Erythroblast (primary cell): ENCODE measurements around the gene DNAJB4.

Experiments
- GATA1 ChIP-seq: IDR thresholded peaks from 2 replicates; pipeline ENCODE4 v1.6.1; 2011; ENCODE audit warnings: low read depth, mild to moderate bottlenecking, control low read depth, low read length, moderate library complexity
- POLR2A ChIP-seq: IDR thresholded peaks from 2 replicates; pipeline ENCODE4 v1.6.1; 2011; ENCODE audit warnings: mild to moderate bottlenecking, low read length

- TF ChIP-seq POLR2A (no peak), GATA1 (no peak)
These were observed 28.8 kb upstream of the DNAJB4 start for GRCh38 chr1:77975907-77976306.
